GM12801 (cell line): Measurements from ENCODE around the gene BHLHE41.

ENCODE experiments used
- TF ChIP-seq, protein P1 (sequence below): IDR thresholded peaks from one replicate; pipeline ENCODE4 v1.5.1; 2011; ENCODE audit warnings: control low read depth; ENCODE audit not compliant: insufficient read length; ENCODE audit errors: extremely low read depth

The BHLHE41 gene

DNA sequence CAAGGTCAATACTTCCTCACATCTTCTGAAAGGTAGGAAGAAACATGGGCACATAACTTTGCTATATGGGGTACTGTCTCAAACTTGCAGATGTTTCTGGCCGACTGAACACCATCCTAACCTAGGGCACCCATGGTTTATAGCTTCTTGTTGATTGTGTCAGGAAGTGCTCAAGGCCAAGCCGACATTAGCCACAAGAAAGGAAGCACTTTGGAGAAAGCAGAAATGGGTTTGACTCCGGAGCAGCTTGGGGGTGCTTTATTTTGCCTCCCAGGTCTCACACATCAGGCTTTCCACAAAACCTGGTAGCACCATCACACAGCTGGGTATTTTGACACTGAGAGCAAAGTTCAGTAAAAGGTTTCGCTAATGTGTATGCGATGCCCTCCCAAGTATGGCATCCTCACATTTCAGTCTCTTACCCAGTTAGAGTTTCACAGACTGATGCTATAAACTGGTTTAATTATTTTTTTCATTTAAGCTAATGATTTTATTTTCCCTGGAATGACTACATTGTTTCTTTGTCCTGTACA is 25.2 kb upstream of the BHLHE41 start:
- TF ChIP-seq, protein P1, sequence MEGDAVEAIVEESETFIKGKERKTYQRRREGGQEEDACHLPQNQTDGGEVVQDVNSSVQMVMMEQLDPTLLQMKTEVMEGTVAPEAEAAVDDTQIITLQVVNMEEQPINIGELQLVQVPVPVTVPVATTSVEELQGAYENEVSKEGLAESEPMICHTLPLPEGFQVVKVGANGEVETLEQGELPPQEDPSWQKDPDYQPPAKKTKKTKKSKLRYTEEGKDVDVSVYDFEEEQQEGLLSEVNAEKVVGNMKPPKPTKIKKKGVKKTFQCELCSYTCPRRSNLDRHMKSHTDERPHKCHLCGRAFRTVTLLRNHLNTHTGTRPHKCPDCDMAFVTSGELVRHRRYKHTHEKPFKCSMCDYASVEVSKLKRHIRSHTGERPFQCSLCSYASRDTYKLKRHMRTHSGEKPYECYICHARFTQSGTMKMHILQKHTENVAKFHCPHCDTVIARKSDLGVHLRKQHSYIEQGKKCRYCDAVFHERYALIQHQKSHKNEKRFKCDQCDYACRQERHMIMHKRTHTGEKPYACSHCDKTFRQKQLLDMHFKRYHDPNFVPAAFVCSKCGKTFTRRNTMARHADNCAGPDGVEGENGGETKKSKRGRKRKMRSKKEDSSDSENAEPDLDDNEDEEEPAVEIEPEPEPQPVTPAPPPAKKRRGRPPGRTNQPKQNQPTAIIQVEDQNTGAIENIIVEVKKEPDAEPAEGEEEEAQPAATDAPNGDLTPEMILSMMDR = no peak

DNA sequence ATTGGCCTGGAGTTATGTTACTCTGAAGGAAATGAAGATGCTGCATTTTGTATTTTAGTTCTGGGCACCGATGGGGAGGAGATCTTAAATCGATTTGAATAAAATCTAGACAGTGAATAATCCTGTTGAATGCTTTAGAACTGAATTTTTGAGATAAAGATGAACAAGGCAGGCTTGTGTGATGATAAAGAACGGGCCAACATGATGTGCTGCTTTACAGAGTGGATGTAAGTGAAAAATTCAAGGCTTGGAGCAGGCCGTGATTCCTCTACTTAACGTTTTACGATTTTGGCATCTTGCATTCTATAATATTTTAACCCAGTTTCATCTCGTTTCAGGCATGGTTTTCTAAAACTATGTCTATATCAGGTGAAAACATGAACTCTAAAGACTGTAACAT is 23.5 kb upstream of the BHLHE41 start:
- TF ChIP-seq, protein P1 = no peak

DNA sequence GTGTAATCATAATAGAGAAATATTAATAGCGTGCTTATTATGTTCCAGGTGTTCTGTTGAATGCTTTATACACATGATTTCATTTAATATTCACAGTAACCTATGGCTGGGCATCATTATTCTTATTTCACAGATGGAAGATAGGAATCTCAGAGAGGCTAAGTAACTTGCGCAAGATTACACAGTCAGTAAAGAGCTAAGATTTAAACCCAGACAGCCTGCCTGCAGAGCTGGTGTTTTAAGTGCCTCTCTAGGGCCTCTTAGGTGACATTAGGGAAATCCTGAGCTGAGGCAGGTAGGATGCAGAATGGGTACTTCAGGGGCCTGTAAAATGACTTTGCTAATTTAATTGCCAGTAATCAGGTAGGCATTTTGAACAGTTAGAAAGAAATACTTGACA is 18.5 kb upstream of the BHLHE41 start:
- TF ChIP-seq, protein P1 = no peak

DNA sequence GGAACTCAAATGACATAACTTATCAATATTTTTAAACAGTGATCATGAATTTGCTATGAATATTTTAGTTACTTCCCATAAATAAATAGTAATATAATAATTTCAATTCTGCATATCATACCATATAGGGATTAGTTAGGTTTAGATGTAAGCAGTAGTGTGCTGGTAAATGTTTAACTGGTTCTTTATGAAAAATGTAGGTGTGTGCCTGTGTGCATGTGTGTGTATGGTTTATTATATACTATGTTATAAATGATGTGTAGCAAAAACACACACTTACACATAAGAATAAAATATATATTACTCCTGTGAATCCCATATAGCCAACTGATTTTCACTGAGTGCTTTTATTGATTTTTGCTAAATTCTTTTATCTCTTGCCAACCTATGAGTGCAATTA is 14.0 kb upstream of the BHLHE41 start:
- TF ChIP-seq, protein P1 = no peak

DNA sequence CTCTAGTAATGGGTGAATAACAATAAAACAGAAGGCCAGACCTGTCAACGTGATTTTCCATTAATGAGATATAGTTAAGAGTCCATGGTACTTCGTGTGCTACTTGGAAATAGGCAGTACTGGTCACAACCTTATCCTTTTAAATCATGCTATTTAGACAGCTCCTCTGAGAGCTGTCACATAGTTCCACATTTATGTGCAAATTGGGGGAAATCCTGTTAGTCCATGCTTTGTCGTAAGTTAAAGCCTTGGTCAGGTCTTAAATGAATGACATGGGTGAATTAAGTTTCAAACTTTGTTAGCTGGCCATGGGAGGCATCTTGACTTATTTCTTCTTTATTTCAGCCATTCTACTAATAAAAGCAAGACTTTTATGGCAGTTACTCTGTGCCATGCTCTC is 11.9 kb upstream of the BHLHE41 start:
- TF ChIP-seq, protein P1 = no peak

DNA sequence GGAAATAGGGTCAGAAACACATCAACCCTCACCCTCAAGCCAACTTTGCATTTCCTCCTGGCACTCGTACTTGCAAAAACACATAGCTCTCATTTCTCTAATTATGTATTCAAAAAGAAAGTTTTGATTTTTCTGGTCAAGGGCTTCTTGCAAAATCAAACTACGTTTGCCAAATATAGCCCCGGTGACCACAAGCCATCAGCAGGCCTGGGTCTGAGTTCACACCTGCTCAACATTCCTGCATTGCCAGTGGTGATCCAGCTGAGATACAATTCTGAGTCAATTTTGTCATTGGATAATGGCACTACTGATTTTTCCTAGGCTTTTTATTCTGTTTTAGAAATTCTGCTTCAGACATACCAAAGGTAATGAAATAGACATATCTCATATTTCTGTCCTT is 10.7 kb upstream of the BHLHE41 start:
- TF ChIP-seq, protein P1 = no peak

DNA sequence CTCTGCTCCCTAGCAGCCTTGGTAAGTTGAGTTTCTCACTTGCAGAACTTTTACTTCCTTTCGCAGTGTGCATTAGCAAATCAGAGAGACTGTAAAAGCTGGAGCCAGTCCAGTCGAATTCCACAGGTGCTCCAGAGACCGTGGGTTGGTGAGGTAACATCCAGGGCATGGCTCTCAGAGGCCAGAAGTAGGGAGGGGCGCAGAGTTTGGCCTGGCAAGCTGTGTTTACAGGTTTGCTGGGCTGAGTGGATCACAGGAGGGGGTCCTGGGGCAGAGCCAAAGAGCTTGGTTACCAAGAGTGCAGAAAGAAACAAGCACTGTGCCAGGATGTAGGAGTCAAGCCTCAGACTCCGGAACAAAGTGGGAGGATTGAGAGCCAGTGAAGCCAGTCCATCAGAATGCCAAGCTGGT is 10.2 kb upstream of the BHLHE41 start:
- TF ChIP-seq, protein P1 = no peak
